GM21717 (cell line): ENCODE measurements around the gene C5orf15.

ENCODE experiments used
- ATAC-seq: cut with Tn5 transposase; IDR thresholded peaks from one replicate; pipeline ENCODE4 v1.9.1; 2021; ENCODE audit warnings: mild to moderate bottlenecking, moderate library complexity; ENCODE audit not compliant: unreplicated experiment

The C5orf15 gene

DNA sequence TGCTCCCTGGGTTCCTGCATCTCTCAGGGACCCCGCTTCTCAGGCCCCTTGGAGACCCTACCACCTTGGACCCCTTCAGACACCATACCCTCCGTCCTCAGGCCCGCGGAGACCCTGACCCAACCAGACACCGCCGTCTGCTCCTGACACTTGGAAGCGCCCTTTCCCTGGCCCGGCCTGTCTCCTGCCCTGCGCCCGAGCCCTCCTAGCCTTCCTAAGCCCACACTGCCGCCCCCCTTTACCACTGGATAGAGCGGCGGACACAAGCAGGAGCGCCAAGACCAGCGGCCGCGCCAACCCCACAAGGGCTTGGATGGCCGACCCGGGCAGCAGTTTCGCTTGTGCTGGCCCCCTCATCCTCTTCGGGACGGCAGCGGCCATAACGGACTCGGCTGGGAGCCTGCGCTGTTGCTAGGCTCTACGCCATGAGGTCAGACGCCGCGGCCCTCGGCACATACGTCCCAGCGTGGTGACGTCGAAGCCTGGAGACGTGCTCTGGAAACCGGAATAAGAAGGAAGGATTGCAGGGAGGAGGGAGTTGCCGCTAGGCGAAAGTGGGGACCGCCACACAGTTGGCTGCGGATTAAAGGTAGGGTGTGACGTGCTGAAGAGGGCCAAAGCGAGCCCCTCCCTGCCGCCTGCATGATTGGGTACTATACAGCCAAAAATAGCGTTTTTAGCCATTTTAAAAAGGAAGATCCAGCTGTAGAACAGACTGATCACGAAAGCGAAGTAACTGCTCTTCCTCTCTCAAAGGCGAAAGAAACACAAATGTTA lies at the start of gene C5orf15:
Gene C5orf15, minus strand, starts transcription at position 422 of the 777 bp plus-strand sequence. Its CDS starts 41 bp downstream, at position 381.
- peak; percentile 96 for ATAC-seq

DNA sequence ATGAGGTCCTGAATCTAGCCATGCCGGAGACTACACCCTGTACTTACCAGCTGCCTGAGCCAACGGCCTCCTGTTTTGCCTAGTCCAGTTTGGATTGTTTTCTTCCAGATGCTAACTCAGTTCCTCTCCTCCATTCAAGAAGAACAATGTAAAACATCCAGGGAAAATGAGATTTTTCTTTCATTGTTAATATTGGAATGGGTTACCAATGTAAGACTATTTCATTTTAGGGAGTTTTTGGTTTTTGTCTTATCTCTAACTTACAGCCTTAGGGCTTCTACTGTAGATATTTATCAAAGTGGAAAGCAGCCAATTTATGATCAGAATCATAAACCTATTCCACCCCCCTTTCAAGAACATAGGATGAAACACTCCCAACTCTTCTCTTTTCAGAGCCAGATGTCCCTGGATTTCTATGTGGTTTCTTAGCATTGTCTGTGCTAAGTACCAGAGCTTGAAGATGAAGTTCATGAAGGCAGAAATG lies 39.9 kb upstream of the C5orf15 start:
- ATAC-seq: no peak

DNA sequence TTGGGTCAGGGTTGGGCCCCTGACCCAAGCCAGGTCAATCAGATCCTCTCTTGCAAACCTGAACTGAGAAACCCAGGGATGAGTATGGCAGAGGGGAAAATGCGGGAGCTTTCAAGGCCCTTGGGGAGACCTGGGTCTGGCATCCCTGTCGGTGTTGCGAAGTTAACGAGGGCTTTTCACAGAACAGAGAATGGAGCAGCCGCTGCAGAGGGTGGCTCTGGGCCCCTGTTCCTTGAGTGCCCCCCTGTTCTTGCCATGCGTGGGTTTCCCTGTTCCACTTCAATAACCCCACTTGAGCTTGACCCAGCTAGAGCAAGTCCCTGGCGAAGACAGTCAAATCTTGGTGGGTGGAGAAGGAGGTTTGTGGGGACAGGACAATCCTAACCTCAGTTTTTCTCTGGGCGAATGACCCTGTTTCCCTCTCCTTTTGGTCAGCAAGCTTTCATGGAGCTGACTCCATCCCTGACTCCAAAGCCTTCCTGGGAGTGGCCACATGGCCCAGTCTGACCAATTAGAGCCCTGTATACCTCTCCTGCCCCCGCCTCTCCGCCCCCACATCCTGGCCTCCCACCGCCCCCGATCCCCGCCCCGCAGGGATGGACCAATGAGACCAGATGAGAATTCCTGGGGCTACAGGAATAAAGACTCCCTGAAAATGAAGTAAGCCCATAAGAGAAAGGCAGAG lies 39.3 kb upstream of the C5orf15 start:
- ATAC-seq: no peak

DNA sequence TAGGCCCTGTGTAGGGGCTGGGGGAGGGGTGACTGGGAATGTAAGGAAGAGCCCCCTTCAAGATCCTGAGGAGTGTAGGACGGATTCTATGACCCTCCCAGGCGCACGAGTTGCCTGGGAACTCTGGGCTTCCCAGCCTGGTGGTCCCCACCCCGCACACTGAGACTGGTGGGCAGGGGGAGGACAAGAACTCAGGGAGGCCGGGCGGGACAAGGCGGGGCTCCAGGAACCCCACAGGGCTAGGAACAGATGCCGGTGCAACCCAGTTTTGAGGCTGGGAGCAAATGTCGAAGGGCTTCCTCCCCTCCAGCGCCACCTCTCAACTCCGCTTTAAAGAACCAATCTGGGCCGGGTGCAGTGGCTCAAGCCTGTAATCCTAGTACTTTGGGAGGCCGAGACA lies 37.7 kb upstream of the C5orf15 start:
- ATAC-seq: no peak

DNA sequence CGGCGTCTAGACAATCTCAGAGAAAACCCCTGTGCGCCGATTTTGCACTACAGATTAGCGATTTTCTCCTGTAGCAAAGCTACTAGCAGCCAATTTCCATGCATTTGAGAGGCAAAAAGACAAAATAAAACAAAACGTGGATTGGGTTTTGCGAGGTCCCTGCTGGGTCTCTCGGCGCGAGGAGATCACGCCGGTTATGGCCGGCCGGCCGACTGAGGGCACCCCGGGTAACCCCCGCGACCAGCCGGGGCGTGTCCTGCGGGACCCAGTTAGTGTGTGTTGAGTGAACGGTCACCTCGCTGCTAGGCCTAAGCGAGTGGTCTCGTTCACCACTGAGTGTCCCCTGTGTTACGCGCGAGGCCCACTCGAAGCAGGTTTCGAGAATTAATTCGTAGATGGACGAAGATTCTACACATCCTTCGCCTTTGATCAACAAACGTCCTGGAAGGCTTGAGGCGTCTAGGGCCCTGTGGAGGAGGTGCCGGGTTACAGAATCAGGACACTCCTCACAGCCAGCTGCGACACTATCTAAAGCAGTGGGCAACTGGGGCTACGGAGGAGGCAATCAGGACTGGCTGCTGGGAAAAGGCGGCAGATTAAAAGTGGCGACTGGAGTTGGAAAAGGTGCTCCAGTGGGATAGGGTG lies 37.1 kb upstream of the C5orf15 start:
- ATAC-seq: no peak

DNA sequence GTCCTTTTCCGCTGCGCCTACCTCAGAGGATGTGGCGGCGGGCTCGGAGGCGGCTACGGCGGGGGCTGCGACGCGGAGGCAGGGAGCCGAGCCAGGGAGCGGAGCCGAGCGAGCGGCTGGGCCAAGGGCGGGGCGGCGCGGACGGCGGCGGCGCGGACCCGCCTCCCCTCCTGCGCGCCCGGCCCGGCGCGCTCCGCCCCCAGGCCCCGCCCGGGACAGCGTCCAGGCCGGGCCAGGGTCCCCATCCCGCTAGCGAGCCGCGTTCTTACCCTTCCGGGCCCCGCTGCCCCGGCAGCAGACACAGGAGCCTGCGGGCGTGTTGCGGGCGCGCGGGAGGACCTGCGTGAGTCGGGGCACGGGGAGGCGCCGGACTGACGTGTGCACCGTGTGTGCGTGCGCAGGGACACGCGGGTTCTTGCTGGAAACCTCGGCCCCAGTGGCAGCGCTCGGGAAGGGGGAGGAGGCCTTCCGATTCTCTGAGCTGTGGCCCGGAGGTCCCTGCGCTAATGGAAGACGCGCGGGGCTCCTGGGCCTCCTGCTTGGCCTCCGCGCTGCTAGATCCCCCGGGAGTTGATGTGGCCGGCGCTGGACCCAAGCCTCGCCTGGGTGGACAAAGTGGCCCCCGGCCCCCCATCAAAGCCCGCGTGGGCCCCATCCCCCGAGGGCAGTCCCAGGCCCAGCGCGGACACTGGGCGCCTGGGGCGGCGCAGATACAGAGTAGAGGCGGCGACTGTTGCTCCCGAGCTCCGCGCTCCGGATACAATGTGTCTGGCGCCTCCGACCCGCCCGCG lies 36.4 kb upstream of the C5orf15 start, which contains the start of gene VDAC1:
Gene VDAC1, minus strand, starts transcription at position 350 of the 791 bp plus-strand sequence. CDS start 11,963 bp downstream, outside the sequence.
- peak; percentile 68 for ATAC-seq

DNA sequence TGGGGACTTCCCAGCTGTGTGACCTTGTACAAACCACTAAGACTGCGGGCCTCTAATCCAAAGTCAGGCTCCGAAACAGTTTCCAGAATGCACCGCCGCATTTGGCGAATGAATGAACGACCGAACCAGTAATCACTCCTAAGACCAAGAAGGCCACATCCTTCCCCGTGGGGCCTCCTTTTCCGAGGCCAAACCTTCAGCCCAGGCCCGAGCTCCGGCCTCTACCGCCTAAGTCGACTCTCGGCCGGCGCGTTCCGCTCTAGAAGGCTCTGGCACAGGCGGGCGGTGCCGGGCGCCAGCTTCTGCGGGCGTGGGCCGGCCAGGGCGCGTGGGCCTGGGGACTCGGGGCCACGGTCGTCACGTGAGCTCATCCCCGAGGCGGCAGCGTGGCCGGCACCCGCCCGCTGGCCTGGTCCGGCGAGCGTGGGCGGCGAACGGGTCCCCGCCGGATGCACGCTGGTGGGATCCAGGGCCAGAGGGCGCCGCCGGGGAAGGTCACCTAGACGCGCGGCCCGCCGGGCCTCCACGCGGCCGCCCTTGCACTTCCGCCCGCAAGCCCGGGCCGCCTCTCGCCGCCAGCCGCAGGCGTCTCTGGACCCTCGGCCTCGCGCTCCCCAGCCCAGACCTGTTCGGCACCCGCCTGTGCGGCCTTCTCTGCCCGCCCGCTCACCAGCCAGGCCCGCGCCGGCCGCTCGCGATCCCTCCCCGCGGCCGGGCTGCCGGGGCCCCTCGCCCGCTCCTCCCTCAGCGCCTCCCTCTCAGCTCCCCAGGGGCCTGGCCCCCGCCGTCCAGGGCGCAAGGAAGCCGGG lies 35.6 kb upstream of the C5orf15 start:
- peak; percentile 27 for ATAC-seq

DNA sequence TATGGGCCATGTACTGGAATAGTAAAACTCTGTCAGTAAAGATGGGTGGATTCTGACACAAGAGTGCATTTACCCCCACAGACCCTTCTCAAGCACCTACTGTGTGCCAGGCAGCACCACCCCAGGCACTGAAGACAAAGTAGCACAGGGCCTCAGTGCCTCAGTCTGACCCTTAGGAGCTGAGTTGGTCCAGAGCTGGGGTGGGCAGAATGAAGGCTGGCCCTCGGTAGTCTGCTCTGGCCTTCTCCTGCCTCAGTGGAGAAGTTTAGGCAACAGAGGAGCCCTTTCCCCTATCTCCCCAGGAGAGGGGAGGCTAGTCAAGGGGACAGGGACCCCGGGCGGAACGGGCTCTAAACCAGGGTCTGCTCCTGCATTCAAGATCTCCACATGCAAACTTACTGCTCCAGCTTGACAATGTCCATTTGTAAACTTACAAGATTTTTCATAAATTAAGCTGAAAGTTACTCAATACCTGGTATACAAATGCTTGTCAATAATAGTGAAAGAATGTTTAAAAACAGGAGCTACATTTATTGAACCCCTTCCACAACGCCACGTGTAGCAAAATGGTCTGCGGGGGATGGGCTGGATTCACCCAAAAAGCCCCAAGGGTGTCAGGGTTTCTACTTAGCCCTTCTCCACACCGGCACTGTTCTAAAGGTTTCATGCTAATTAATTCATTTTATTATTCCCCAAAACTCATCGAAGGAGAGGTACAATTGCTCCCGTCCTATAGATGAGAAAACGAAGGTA lies 34.8 kb upstream of the C5orf15 start:
- ATAC-seq: no peak

DNA sequence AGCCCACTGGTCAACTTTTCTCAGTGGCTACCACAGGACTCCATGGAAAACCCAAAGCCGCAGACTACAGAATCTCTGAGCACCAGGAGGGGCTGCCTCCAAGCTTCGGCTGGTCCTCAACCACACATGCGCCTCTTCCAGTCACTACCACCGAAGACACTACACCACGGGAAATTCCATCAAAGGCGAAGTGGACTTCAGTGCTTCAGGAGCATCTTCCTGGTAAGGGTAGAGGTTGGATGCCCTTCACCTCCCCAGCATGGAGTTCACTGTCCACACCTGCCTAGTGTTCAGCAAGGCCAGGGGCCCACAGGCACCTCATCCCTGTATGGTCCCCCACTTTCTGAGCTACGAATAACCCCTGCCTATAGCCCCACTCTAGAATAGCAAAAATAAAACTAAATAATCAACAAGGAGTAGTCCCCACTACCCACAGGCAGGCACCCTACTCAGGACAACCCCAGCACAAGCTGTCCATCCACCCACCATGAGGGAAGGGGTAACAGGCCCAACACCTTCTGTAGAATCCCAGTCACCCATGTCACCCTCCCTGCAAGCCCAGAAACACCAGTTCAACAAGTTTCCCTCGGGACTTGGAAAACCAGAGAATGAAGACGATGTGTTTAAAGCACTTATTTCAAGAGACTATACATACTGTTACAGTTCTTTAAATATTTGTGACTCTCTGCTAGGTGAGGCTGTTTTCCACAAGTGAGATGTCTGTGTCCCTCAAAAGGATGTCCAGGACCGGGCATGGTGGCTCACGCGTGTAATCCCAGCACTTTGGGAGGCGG lies 33.7 kb upstream of the C5orf15 start:
- no peak for ATAC-seq

DNA sequence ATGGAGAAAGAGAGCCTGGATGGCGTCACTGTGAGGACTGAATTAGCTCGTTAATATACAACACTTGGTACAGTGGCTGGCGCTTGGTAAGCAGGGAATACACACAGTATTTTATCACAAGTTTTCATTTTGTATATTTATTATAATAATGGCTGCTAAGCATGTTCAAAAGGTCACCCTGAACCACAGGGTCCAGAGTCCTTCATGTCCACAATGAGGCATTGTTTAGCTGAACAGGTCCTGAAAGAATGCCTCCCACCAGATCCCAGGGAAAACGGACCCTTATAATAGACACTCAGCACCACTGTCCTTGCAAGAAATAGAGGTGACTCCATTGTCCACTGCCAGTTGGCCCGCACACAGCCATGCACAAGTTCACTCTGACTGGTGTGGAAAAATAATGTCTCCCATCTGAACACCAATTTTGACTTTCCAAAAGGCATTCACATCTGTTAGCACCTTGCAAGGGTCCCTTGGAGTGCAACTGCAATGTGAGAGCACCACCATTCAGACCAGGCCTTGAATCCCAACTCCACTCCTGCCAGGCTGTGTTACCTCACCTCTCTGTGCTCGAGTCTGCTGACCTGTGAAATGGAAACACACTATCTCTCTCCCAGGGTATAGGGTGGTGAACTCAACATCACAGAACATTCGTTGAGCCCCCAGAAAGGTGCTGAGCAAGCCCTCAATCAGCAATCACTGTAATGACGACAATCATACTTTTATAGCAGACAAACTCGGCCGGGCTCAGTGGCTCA lies 32.5 kb upstream of the C5orf15 start:
- ATAC-seq: no peak

DNA sequence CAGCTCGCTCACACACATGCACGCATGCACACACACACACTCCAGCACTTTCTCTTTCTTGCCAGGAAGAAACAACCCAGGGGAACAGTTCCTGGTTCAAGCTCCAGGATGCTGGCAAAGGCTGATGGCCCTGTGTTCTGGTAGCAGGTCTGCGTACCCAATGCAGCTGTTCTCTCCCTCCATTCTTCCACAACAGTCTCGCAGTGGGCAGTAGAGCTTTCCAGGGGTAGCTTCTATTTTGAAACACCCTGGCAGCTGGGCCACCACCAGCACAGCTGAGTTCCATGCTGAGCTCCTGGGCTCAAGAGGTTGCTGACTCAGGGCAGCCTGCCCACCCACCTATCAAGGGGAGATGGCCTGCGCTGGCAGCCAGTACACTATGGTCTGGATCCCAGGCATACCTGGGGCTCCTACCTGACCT lies 31.7 kb upstream of the C5orf15 start:
- no peak for ATAC-seq

DNA sequence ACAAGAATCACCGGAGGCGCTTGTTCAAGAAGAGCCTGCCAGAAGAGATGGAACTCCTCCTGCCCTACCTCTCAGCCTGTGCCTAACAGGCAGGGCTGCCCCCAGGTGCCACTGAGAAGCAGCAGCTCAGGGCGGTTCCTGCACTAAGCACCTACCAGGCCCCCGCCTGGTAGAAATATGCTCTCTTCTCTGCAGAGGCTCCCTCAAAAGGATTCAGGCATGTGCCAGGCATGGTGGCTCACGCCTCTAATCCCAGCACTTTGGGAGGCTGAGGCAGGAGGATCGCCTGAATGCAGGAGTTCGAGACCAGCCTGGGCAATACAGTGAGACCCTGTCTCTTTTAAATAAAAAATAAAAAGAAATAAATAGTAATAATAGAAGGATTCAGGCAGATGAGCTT lies 30.4 kb upstream of the C5orf15 start:
- no peak for ATAC-seq

DNA sequence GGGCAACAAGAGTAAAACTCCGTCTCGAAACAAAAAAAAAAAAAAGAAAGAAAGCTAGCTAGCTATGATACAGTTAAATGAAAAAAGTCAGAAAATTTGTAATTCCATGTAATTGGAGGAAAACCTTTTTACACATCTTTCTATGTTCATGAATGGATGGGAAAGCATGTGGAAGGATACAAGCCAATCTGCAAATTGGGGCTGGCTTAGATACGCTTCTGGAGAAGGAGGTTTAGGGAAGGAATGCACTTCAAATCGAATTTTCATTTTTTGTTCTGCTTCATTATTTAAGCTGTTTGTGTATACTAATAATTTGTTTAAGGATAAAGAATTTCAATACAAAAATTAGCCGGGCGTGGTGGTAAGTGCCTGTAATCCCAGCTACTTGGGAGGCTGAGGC lies 29.6 kb upstream of the C5orf15 start:
- ATAC-seq: no peak

DNA sequence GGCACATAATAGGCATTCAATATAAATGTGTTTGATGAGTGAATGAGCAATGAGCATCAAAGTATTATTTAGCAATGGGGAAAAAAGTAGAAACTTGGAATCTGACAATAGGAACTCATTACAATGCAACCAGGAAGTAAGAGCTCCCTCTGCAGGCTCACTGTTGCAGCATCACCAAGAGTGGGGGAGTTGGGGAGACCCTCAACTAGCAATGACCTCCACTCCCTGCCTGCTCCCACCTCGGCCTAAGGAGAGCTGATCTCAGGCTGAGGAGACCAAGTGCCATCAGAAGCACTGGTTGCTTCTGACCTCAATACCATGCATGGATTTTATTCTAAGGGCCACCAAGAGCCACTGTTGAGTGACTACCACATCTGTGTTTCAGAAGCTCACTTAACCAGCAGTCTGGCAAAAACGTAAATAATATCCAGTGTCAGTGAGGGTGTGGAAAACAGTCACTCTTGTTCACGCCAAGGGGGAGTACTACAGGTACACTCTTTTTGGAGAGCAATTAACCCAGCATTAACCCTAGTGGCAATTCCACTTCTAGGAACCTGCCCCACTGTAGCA lies 28.3 kb upstream of the C5orf15 start:
- ATAC-seq: no peak

DNA sequence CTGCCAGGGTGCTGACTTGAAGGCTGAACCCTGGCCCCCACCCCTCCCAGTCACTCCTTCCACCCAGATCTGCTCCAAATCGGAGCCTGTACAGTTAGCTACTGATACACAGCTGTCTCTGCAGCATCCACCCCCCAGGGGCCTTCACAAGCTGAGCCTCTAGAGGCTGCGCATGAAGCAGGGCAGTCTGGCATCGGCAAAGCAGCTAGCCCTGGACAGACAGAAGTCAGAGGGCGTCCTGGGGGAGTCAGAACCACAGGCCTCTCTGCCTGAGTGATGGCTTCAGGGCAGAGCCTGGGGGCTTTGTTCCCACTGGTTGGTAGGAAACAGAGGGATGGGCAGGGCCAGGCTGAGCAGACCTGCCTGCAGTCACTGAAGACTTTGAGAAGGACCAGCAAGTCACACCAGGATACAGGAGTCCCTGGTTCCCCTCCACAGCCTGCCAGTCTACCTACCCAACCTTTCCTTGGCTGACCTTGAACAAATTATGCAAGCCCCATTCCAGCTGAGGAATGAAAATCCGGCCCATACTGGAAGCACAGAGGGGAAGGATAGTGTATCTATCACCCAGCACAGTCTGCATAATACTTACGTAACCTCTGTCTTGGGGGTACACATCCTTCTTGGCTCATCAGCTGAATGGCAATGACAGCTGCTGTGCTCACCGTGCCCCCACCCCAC lies 27.6 kb upstream of the C5orf15 start:
- no peak for ATAC-seq

DNA sequence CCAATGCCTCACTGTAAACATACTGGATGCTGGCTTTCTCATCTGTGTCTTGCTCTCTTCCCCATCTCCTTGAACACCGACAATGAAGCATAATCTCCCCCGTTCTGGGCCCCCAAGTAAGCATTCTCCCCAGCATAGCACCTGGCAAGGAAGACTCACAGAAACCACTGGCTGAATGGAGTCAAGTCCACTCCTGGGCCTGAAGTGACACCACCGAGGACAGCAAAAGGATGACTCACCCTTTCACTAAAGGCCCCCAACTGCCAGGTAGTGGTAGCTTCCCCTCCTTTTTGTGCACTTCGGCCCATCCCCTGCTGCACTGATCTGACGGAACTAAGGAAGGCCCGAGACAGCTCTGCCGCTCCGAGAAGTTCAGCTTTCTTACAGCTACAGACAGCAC lies 26.9 kb upstream of the C5orf15 start:
- ATAC-seq: no peak

DNA sequence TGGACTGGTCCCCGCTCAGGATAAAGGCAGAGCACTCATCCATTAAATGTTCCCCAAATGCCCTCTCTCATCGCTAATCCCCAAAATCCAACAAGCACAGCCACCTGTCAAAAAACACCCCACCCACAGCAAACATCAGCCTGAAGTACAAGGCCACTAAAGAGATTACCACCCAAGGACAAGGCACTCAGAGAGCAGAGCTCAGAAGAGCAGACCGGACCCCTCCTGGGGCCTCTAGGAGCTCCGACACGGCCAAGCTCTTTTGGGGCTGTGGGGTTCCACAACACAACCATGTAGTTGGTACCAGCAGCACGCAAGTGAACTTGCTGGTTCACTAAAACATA lies 26.5 kb upstream of the C5orf15 start:
- ATAC-seq: no peak
